ENCODE data around the gene CZIB. TPM values are rescaled to one million over a fixed set of nuclear protein-coding genes. Genes with fewer than 3 reads are reported as not detected.

The CZIB gene
- polyA plus RNA-seq, 1 experiment, result 75.8 TPM

DNA sequence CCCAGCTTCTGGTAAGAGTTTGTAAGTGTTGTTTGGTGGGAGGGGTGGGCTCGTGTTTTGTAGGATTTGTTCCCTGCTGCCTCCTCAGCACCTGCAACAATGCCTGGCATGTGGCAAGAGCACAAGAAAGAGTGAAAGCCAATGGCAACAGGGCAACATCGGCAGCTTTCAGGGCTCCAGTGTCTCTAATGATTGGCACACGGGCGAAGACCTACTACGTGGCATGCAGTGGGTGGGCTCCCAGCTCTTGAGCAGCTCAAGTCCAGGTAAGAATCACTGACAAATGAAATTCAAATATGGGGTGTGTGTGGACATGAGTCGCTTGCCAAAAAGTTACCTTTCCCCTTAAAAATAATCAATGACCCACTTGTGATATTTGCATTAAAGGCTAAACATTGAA is 54.1 kb downstream of the CZIB start:
- no peak for DNase-seq (ENCODE audit: low read depth)
- H3K27me3 ChIP-seq (ENCODE audit: control insufficient read depth, insufficient read depth, low read length), result 0 out of 2 replicates have a peak, but pooled peaks cover 1% of the 10 kb centered on the region
- no peak overlapping the region for H3K4me3 ChIP-seq (ENCODE audit: low read depth, low read length)
- CTCF ChIA-PET, result interaction anchor here (0.9 to 2.2 kb wide), 2 partner anchors 9 to 12 kb away, joined by 3 to 5 read pairs; no protein-coding TSS in a partner anchor
- POLR2A ChIA-PET, result no interaction called here
- TF ChIP-seq CTCF (IDR thresholded peaks at IDR 0.05; ENCODE audit: insufficient read depth, low read depth, low read length), result no peak
- H3K36me3 ChIP-seq (ENCODE audit: control insufficient read depth, insufficient read depth, low read length), result no peaks in the 10 kb centered on the region

- no peak overlapping the region for H3K4me3 ChIP-seq (ENCODE audit: low read depth, low read length)
- H3K36me3 ChIP-seq (ENCODE audit: control insufficient read depth, insufficient read depth, low read length), result no peaks in the 10 kb centered on the region
- POLR2A ChIA-PET, result no interaction called here
- DNase-seq (ENCODE audit: low read depth), result no peak
- H3K27me3 ChIP-seq (ENCODE audit: control insufficient read depth, insufficient read depth, low read length), result 0 out of 2 replicates have a peak, but pooled peaks cover 1% of the 10 kb centered on the region
- CTCF ChIA-PET, result no interaction called here
- no peak for TF ChIP-seq CTCF (IDR thresholded peaks at IDR 0.05; ENCODE audit: insufficient read depth, low read depth, low read length)
Observed at GRCh38 chr1:53165408-53165961, 54.9 kb downstream of the CZIB start.

Other genes starting within 250 kb of the CZIB start
- gene PODN, start 158.4 kb downstream of the CZIB start, polyA plus RNA-seq (2011; rRNA removed), result 54.5 and 107 TPM in 2 replicates
- gene SLC1A7, start 78.0 kb downstream of the CZIB start, polyA plus RNA-seq (2011; rRNA removed), result 0.20 and 0.63 TPM in 2 replicates
- 15.4 and 20.6 TPM in 2 replicates for gene CPT2, start 23.8 kb downstream of the CZIB start, polyA plus RNA-seq (2011; rRNA removed)
- gene MAGOH, start 17.9 kb upstream of the CZIB start, polyA plus RNA-seq (2011; rRNA removed), result 3.9 and 24.9 TPM in 2 replicates
- 10.5 and 18.2 TPM in 2 replicates for gene LRP8, start 107.4 kb upstream of the CZIB start, polyA plus RNA-seq (2011; rRNA removed)
- not detected in 2 replicates for gene DMRTB1, start 238.8 kb upstream of the CZIB start, polyA plus RNA-seq (2011; rRNA removed)

Measured in BJ (cell line).